MCF 10A (cell line): ENCODE data around the gene GNG13. TPM values are rescaled to one million over a fixed set of nuclear protein-coding genes. Genes with fewer than 3 reads are reported as not detected.

ENCODE experiments used
- BruUV-seq: library from RNA; stranded (reverse); fragments of 400-500 nt; replicated peaks from 2 replicates; lab custom pipeline; 2021; lab: Mats Ljungman, UMichigan
- CTCF ChIA-PET: fragments of 300-600 bp; sonication (Branson Sonifier 250); formaldehyde crosslinking; extraction: SDS; loops from one replicate; lab custom pipeline; 2021; ENCODE audit warnings: antibody characterized with exemption, inconsistent platforms; lab: Yijun Ruan, JAX
- POLR2A ChIA-PET: fragments of 300-600, 350-650 bp; sonication (Branson Sonifier 250); formaldehyde crosslinking; extraction: SDS; loops from one replicate; lab custom pipeline; 2020; ENCODE audit warnings: antibody characterized with exemption, inconsistent platforms; lab: Yijun Ruan, JAX
- DNase-seq: peaks from one replicate; pipeline ENCODE4 v3.0.0-alpha.2; 2018; ENCODE audit not compliant: unreplicated experiment
- H3K27ac Mint-ChIP-seq: one replicate; pipeline ENCODE4 v1.8.0; 2022; ENCODE audit warnings: mild to moderate bottlenecking, low read depth, mixed read lengths; ENCODE audit not compliant: unreplicated experiment
- H3K27me3 Mint-ChIP-seq: one replicate; pipeline ENCODE4 v1.8.0; 2022; ENCODE audit warnings: mixed read lengths; ENCODE audit not compliant: insufficient read depth, unreplicated experiment
- H3K36me3 Mint-ChIP-seq: one replicate; pipeline ENCODE4 v1.8.0; 2022; ENCODE audit warnings: mild to moderate bottlenecking, moderate library complexity, mixed read lengths; ENCODE audit not compliant: insufficient read depth, unreplicated experiment
- H3K4me1 Mint-ChIP-seq: one replicate; pipeline ENCODE4 v1.8.0; 2022; ENCODE audit warnings: mixed read lengths; ENCODE audit not compliant: insufficient read depth, unreplicated experiment
- H3K4me3 Mint-ChIP-seq: one replicate; pipeline ENCODE4 v1.8.0; 2022; ENCODE audit warnings: mild to moderate bottlenecking, moderate library complexity, mixed read lengths; ENCODE audit not compliant: unreplicated experiment
- H3K9me3 Mint-ChIP-seq: one replicate; pipeline ENCODE4 v1.8.0; 2022; ENCODE audit warnings: mixed read lengths; ENCODE audit not compliant: unreplicated experiment
- CTCF ChIP-seq: fragments of 200-600 bp; IDR thresholded peaks from one replicate; pipeline ENCODE4 v1.8.0; 2022; ENCODE audit warnings: antibody characterized with exemption, mild to moderate bottlenecking; ENCODE audit not compliant: unreplicated experiment
- intact Hi-C: fragments of 100-400 bp; cut with micrococcal nuclease; formaldehyde crosslinking; loops from 2 replicates; pipeline ENCODE4 v1.14.1; 2022
- total RNA-seq: library from RNA; stranded (reverse); gene quantifications from 2 replicates; pipeline ENCODE4 v1.2.3, GENCODE V29; 2022

GNG13 gene
- total RNA-seq, 1 experiment from 2014 or later, result not detected

- POLR2A ChIA-PET, result no interaction called here
Observed at GRCh38 chr16:791131-791530, 9.4 kb downstream of the GNG13 start.

GRCh38 chr16:790086-790485, 10.4 kb downstream of the GNG13 start:
- Mint-ChIP-seq H3K27me3 (no peaks in the 10 kb centered on the region), H3K4me3 (peak overlapping the region; percentile 56), H3K36me3 (peaks cover 9% of the 10 kb centered on the region), H3K9me3 (no peaks in the 10 kb centered on the region), H3K4me1 (no peaks in the 10 kb centered on the region), H3K27ac (no peak overlapping the region)
- ChIA-PET CTCF (no interaction called here), POLR2A (interaction anchor here (0.7 to 1.0 kb wide), 3 partner anchors 10 to 49 kb away, joined by 3 read pairs; partner anchors contain the start of gene CIAO3)
- TF ChIP-seq CTCF, result no peak
- intact Hi-C loops, result no loop called here
- no peak for DNase-seq
- no TSS peak for BruUV-seq

More at GRCh38 chr16:791131-791530, 9.4 kb downstream of the GNG13 start:
- CTCF ChIA-PET, result interaction anchor here (0.6 kb wide), 1 partner anchor 181 kb away, joined by 3 read pairs; no protein-coding TSS in a partner anchor
- Mint-ChIP-seq H3K4me3 (no peak overlapping the region), H3K27me3 (no peaks in the 10 kb centered on the region), H3K4me1 (peaks cover 5% of the 10 kb centered on the region), H3K9me3 (no peaks in the 10 kb centered on the region), H3K27ac (no peak overlapping the region), H3K36me3 (peaks cover 9% of the 10 kb centered on the region)
- no peak for TF ChIP-seq CTCF
- DNase-seq, result no peak
- no TSS peak for BruUV-seq
- intact Hi-C loops, result no loop called here

GRCh38 chr16:789191-789850, 11.2 kb downstream of the GNG13 start:
- no peak for TF ChIP-seq CTCF
- POLR2A ChIA-PET, result interaction anchor here (0.8 to 1.1 kb wide), 3 partner anchors 48 to 105 kb away, joined by 3 to 4 read pairs (median 3); partner anchors contain the start of genes CIAO3 and JMJD8
- CTCF ChIA-PET, result interaction anchor here (3.2 kb wide), 1 partner anchor 78 kb away, joined by 21 read pairs; no protein-coding TSS in a partner anchor
- no peaks in the 10 kb centered on the region for H3K4me1 Mint-ChIP-seq
- peaks cover 9% of the 10 kb centered on the region for H3K36me3 Mint-ChIP-seq
- H3K27ac Mint-ChIP-seq, result no peak overlapping the region
- no peak for DNase-seq
- BruUV-seq, result no TSS peak
- no peaks in the 10 kb centered on the region for H3K27me3 Mint-ChIP-seq
- intact Hi-C loops, result loop anchor here (5.0 kb wide), 1 partner anchor 62 kb away; the partner anchor contains the start of genes CCDC78 and HAGHL
- no peaks in the 10 kb centered on the region for H3K9me3 Mint-ChIP-seq
- H3K4me3 Mint-ChIP-seq, result peak overlapping the region; percentile 77

- no TSS peak for BruUV-seq
- H3K4me1 Mint-ChIP-seq, result peaks cover under 1% of the 10 kb centered on the region
- peaks cover 11% of the 10 kb centered on the region for H3K36me3 Mint-ChIP-seq
- H3K4me3 Mint-ChIP-seq, result peak within 1 kb of the TSS; percentile 77
- TF ChIP-seq CTCF, result no peak
- POLR2A ChIA-PET, result interaction anchor here (0.5 to 2.1 kb wide), 12 partner anchors 28 to 1671 kb away, joined by 3 to 12 read pairs (median 4); partner anchors contain the start of genes ANTKMT, JMJD8, METRN and MSLN
- no peaks in the 10 kb centered on the region for H3K9me3 Mint-ChIP-seq
- peak; percentile 87 for DNase-seq
- H3K27ac Mint-ChIP-seq, result no peak within 1 kb of the TSS
- H3K27me3 Mint-ChIP-seq, result no peaks in the 10 kb centered on the region
- CTCF ChIA-PET, result interaction anchor here (0.7 to 3.2 kb wide), 3 partner anchors 43 to 77 kb away, joined by 3 to 21 read pairs (median 3); partner anchors contain the start of gene CIAO3
- intact Hi-C loops, result loop anchor here (5.0 kb wide), 1 partner anchor 61 kb away; the partner anchor contains the start of genes CCDC78 and HAGHL
Observed at GRCh38 chr16:788399-789126, 12.0 kb downstream of the GNG13 start, which contains the start of gene CHTF18. Gene CHTF18 (plus strand): TSS chr16:788620. CDS start chr16:788685, 65 bp downstream.
